Suppressor macrophage treated with lipopolysaccharide for 4 hours (primary cell): ENCODE results near the gene MFAP2.

Source experiments
- DNase-seq: peaks from one replicate; pipeline ENCODE4 v3.0.0-alpha.2; 2020

The MFAP2 gene

GRCh38 chr1:16926491-16927073, 53.8 kb downstream of the MFAP2 start:
- no peak for DNase-seq

GRCh38 chr1:16925635-16926490, 54.6 kb downstream of the MFAP2 start:
- no peak for DNase-seq

- no peak for DNase-seq
These were observed 55.4 kb downstream of the MFAP2 start for GRCh38 chr1:16924919-16925477.
